Measurements from ENCODE around the gene FOXL3. TPM values are rescaled to one million over a fixed set of nuclear protein-coding genes. Genes with fewer than 3 reads are reported as not detected.
"Not testable (repeated sequence)": the region's sequence is repeated elsewhere in the genome, so short reads cannot be mapped to it uniquely, and the experiment has no call there.

The FOXL3 gene
- polyA plus RNA-seq, 4 donors, result not detected

DNA sequence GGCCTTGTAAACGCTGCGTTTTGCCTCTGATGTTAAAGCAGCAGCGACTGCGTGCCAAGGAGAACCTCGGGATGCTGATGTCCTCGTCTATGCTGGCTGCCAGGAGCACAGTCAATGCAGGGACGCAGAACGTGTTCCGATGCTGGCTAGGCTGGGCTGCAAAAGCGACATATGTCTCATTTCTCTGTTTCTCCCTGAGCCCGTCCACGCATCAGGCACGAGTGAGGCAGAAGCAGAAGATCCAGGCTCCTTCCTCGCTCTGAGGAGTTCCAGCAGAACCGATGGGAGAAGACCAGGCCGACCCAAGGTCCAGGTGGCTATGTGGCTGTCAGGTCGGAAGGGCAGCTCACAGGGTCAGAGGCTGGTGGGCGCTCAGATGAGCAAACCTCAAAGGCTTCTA, 3.7 kb upstream of the FOXL3 start:
- no peak for DNase-seq (ENCODE audit: low read depth in 4 of 4, low spot score in 2 of 4)

DNA sequence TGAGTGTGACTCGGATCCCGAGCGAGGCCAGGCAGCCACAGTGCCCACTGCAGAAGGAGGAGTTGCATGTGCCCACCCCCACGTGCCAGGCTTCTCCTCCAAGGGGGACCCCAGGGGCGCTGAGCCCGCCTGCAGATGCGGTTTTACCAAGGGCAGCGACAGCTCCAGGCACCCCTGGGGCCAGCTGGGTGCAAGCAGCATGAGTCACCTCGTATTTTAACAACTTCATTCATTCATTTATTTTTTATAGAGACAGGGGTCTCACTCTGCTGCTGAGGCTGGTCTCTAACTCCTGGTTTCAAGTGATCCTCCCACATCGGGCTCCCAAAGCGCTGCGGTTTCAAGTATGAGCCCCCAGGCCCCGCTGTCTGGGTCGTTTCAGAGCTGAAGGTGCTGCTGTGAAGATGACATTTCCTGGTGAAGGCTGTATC, 1.3 kb upstream of the FOXL3 start:
- no peak for DNase-seq (ENCODE audit: low read depth in 4 of 4, low spot score in 2 of 4)

DNA sequence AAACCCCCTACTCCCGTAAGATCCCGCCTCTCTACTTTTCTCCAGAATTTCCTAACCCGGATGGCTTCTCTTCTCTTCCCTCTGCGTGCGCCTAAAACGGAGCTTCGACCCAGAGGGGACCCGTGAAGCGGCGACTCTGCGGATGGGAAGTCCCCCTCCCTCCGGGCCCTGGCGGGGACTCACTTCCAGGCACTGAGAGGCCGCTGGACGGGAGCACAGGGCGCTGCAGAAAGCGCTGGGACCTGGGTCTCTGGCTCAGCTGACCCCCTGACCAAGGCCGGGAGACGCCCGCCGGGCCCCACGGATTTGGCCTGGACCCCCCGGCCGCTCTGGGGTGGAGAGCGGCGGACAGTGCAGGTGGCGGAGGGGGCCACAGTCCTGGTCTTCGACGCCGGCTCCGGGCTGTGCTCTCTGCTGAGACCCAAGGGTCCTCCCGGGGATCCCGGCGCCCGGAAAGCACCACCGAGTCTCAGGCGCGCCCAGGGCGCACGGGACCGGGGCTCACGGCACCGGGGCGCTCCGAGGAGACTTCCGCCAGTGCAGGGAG, 688 bp upstream of the FOXL3 start:
- no peak for DNase-seq (ENCODE audit: low read depth in 4 of 4, low spot score in 2 of 4)

DNA sequence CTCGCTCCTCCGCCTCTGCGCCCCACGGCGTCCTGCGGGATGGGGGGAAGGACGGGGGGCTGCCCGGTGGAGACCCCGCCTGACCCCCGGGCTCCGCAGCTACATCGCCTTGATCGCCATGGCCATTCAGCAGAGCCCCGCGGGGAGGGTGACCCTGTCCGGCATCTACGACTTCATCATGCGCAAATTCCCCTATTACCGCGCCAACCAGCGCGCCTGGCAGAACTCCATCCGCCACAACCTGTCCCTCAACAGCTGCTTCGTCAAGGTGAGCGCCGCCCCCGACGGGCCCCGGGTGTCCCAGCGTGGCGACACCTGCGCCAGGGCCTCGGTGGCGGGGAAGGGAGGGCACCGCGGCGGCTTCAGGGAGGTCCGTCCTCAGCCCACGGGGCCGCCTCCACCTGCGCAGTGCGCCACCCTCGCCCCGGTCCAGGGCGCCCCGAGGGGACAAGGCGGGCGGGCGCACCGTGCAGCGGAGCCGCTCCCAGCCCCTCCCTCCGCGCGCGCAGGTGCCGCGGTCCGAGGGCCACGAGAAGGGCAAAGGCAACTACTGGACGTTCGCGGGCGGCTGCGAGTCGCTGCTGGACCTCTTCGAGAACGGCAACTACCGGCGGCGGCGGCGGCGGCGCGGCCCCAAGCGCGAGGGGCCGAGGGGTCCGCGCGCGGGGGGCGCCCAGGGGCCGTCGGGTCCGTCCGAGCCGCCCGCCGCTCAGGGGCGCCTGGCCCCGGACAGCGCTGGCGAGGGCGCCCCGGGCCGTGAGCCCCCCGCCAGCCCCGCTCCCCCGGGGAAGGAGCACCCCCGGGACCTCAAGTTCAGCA, 793 bp downstream of the FOXL3 start:
- DNase-seq (ENCODE audit: low read depth in 4 of 4, low spot score in 2 of 4), result no peak

DNA sequence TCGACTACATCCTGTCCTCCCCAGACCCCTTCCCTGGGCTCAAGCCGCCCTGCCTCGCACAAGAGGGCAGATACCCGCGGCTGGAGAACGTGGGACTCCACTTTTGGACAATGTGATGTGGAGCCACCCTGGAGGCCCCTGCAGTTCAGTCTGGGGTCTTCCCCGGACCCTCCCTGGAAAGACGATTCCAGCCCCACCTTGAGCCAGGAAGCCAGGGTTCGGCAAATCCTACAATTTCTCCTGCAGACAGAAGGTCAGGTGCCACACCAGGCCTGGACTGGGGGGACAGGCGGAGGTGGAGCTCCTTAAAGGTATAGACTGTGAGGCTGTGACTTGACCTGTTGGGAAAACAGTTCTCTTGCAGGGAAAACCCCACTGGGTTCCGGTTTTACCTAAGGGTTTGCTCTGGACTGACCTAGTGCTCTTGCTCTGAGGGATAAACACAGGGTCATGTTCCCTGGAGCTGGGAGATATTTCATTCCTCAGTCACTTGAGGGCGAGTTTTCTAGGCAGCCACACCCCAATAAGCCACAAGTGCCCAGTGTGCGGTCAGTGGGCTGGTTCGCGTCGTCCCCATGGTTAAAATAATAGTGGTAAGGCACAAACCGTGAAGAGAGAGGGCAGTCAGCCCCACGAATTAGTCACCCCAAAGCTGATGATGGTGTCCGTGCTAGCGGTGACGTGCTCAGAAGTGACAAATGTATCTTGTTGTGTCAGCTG, 1.6 kb downstream of the FOXL3 start:
- no peak for DNase-seq (ENCODE audit: low read depth in 4 of 4, low spot score in 2 of 4)

DNA sequence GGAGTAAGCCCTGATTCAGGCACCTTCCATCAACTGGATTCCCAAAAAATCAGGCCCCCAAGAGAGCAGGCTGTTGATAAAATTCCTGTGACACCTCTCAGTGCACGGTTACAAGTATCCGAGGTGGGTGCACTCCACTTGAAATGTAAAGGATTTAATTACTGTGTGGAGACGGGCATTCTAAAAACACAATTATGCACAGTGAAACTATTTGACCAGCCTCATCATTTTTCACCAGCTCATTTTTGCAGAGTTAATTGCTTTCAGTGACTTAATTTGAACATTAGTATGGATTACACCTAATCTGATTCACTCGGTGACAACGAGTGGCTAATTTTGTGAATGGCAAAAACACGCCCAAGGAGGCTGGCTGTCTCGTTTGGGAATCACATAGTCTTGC, 2.3 kb downstream of the FOXL3 start:
- DNase-seq (ENCODE audit: low read depth in 4 of 4, low spot score in 2 of 4), result no peak

DNA sequence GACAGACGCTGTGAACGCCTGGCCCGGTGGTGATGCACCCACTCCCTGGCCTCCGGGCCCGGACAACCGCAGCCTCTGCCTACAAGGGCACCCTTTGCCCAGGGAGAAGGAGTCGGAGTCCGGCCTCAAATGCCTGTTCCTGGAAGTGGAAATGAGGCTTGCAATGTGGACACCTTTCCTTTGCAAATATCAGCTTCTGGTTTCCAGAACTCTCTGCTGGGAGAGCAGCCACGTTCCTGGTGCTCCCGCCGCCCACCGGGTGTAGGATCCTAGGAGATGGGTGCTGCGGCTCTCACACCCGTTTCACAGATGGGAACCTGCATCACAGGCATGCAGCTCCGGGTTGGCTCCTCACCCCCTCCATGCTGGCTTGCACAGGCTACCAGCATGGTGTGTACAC, 2.9 kb downstream of the FOXL3 start:
- DNase-seq (ENCODE audit: low read depth in 4 of 4, low spot score in 2 of 4), result no peak

DNA sequence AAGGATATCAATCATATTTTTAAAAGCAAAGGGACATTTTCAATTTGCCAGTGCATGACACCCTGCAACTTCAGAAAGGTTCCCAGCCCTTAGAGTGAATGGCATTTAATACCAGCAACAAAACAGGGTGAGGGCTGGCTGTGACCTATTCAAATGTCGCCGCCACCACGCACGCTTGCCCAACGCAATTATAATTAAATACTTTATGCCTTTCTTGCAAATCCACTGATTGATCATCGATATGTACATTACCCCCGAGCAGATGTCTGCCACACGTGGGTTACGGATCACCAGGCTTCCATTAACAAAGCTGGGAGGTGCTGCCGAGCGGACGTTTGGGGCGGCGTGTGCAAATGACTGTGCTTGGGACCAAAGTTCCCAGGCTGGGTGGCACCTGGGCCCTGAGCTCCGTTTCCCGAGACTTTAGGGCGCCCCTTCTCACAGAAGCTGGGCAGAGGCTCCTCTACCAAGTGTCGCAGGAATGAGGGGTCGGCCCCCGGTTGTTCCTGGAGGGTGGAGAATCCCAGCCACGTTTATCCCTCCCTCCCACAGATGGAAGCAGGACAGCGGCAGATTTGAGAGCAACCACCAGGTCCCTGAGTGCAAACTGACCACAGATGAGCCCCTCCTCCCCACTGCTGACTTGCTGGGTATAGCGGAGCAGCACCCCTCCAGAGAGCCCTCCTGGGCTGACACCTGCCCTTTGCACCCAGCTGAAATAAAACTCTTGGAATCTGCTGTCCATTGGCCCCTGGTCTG, 3.9 kb downstream of the FOXL3 start:
- no peak for DNase-seq (ENCODE audit: low read depth in 4 of 4, low spot score in 2 of 4)

DNA sequence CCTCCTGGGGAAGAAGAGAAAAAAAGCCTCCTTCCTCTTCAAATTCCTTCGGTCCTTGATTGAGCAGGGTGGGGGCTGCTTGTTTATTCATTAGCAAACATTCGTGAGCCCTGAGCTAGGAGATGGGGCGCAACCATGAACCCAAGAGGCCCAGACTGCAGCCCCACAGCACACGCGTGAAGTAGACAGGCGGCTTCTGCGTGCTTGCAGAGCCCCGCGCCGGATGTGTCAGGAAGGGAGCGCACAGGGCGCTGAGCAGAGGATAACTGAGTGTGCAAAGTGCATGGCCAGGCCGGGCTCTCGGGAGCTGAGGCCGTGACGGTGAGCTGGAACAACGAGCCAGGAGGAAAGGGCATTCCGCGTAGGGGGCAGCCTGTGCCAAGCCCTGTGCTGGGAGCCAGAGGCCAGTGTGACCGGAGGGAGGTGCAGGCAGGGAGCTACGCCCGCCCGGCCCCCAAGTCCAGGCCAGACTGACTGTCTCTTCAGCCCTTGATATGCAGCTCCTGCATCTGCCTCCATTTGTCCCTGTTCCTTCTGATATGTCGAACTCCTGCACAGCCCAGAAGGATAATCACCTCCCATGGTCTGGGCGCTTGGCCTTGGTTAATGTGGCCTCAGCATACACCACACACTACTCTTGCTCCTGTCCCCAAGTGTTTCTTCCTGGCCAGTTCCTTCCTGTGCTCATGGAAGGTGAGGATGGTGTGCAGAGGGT, 4.6 kb downstream of the FOXL3 start:
- DNase-seq (ENCODE audit: low read depth in 4 of 4, low spot score in 2 of 4), result no peak

DNA sequence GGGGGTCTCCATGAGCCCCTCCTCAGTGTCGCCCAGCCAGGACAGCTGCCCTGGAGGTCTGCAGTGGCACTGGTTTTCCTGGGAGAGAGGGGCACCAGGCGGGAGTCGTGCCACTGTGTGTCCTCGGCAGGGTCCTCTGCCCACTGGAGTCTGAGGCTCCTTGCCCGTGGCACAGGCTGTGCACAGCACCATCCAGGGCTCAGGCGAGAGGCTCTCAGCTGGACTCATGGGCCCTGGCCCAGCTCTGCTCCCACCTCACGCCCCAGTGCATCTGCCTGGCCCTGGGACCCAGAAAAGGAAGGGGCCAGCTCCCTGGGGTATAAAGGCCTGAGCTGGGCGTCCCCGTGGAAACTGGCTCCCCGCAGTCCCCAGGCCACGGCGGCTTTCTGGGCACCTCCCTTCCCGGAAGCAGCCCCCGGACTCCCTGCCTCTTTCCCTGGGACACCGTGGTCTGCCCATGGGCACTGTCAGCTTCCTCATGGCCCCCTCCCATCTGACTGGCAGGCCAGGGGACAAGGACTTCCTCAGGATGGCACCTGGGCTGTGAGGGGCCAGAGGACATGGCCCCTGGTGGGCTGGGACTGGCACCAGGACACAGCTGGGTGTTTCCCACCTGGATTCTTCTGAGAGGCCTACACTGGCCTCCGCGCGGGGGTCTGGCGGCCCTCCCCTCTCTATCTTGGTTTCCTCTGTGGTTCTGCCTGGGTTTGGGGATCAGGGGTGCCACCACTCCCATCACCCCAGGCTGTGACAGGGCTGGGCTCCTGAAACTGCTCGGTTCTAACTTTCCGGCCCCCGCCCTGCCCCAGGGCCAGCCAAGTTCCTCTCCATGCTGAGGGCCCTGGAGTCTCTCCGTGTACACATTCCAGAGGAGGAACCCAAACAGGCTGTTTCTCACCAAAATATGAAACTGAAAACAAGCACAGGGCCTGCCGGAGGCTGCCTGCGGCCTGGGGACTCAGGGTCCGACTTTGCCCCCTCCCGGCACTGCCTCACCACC, 5.5 kb downstream of the FOXL3 start:
- no peak for DNase-seq (ENCODE audit: low read depth in 4 of 4, low spot score in 2 of 4)

DNA sequence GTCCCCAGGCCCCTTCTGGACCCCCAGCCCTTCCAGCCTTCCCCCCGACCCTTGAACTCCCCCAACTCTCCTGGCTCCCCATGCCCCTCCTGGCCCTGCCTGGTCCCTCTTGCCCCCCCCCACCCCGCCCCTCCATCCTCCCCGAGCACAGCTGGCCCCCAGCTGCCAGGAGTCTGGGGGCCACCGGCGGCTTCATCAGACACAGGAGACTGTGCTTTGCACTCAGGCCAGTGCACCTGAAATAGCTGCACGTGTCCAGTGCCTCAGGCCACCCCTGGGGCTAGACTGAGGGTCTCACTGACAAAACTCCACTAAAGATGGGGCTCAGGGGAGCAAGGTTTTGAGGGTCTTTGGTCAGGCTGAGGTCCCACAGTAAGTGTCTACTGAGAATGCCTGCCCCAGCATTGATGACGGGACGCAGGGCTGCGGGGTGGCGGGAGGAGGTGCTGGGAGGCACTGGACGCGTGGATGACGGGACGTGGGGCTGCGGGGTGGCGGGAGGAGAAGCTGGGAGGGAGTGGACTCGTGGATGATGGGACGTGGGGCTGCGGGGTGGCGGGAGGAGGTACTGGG, 6.5 kb downstream of the FOXL3 start:
- DNase-seq (ENCODE audit: low read depth in 4 of 4, low spot score in 2 of 4), result no peak

DNA sequence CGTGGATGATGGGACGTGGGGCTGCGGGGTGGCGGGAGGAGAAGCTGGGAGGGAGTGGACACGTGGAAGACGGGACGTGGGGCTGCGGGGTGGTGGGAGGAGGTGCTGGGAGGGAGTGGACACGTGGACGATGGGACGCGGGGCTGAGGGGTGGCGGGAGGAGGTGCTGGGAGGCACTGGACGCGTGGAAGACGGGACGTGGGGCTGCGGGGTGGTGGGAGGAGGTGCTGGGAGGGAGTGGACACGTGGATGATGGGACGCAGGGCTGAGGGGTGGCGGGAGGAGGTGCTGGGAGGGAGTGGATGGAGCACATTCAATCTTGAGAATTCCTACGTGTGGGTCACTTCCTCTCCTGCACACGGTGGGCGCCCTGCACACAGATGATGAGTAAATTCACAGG, 7.2 kb downstream of the FOXL3 start:
- DNase-seq (ENCODE audit: low read depth in 4 of 4, low spot score in 2 of 4), result not testable (repeated sequence)

DNA sequence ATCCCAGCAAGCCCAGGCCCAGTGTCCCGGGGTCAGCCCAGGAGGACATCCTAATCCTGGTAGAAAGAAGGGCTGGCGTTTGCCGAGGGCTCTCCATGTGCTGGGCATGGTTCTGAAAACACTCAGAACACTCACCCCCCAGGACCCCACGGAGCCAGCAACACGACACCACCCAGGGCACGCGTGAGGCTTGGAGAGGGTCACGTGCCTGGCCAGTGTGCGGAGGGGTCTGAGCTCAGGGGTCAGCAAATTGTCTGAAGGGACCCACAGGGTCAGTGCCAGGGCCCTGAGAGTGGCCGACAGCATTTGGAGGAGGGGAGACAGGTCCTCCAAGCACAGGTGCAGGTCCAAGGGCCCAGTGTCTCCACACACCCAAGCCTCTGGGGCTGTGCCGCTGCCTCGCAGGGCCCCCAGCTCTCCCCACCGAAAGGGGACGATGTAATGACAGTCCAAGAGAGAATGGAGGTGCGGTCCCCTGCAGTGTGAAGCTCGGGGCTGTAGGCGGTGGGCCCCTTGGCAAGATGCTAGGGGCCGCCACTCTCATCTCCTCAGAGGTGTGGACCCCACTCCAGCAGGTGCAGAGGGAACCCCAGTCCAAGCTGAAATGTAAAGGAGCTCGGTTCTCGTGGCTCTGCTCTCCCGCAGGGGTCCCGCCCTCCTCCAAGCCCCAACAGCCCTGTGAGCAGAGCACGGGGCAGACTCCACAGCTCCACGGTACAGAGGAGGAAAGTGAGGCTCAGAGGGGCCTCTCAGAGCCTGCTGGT, 7.8 kb downstream of the FOXL3 start:
- no peak for DNase-seq (ENCODE audit: low read depth in 4 of 4, low spot score in 2 of 4)

DNA sequence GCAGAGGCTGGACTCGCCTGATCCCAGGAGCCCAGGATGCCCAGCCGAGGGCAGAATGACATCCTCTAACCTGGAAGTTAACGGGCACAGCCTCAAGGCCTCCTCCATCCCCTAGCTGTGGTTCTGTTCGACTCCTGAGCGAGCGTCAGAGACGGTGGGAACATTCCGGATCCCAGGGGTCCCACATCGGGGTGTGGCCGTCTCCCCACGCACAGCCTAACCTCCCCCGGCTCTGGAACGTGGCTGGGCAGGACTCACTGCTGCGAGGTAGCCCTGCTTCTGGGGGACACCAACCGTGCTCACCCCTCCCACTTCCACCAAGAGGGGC, 8.4 kb downstream of the FOXL3 start:
- DNase-seq (ENCODE audit: low read depth in 4 of 4, low spot score in 2 of 4), result no peak

DNA sequence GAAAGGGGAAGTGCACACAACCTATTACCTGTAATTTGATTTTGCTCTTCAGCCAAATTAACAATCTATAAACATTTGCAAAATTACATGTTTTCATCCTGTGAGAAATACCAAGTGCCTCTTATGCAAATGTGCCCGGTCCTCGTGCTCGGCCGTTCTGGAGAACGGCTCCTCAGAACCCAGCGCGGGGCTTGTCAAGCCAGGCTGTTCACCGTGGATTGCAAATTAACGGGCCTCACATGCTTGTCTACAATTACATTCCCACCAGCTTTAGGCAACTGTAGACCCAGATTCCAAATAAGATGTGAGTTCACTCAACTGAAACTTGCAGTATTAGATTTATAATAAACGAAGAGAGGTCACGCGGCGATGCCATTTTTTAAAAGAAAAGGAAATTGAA, 8.8 kb downstream of the FOXL3 start:
- no peak for DNase-seq (ENCODE audit: low read depth in 4 of 4, low spot score in 2 of 4)

DNA sequence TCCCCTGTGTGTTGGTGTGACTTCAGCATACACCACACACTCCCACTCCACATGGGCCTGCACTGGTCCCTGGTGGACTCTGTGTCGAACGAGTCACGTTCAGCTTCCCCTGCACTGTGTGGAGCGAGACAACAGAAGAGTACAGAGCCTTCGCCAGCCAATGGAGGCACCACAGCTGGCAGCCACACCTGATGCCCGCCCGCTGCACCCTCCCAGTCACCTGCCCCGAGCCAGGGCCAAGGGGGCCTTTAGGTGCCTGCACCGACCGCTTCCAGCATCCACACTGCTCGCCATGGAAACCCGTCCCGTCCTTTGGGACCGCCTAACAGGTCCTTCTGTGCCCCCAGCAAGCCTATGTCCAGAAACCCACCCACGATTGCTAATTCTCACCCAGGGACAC, 9.2 kb downstream of the FOXL3 start:
- DNase-seq (ENCODE audit: low read depth in 4 of 4, low spot score in 2 of 4), result no peak

DNA sequence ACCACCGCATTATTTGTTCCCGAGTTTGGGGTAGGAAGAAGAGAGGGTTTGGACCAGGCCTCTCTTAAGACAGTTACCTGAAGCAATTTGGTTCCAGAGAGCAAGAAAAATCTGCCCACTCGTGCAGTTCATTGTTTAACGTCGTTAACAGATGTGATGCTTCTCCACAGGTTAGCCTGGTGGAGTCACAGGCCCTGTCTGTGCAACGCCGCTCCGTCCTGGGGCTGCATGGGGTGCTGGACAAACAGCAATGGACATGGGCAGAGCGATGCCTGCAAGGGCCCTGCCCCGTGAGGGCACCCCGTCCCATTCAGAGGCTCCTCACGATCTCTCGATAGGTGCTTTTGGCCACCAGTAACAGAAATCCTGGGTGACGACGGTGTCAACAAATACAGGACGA, 9.7 kb downstream of the FOXL3 start:
- no peak for DNase-seq (ENCODE audit: low read depth in 4 of 4, low spot score in 2 of 4)

DNA sequence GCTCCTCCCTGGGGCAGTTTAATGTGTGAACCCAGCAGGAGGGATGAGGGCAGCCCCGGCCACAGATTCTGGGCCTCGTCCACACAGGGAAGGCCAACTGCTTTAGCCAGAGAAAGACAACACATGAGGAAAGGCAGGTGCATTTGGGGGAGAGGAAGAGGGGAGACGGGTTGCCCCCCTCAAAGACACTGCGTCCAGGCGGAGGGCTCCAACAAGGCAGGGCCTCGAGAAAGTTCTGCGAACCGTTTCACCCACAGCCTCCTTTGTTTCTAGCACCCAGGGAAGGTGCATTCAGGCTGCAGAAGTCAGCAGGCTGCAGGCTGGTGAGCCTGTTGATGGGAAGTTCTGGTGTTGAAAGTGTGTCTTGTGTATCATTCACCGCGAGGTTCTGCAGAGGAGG, 10.1 kb downstream of the FOXL3 start:
- no peak for DNase-seq (ENCODE audit: low read depth in 4 of 4, low spot score in 2 of 4)

Data from left renal cortex interstitium (tissue), 4 donors.